Sigmoid colon (tissue), 7 donors: Measurements from ENCODE around the gene KCP. TPM values are rescaled to one million over a fixed set of nuclear protein-coding genes. Genes with fewer than 3 reads are reported as not detected.

Experiments used
- DNase-seq: peaks from one replicate; pipeline ENCODE4 v3.0.0-alpha.2; 2019
- H3K27ac ChIP-seq, 4 donors: fragments of 200-600 bp; sonication (generic); one replicate each; pipeline ENCODE4 v1.5.1; 2016 to 2019; ENCODE audit warnings: mild to moderate bottlenecking in 1 of 4
- H3K27me3 ChIP-seq, 3 donors: fragments of 200-600 bp; sonication (generic); one replicate each; pipeline ENCODE4 v1.5.1; 2019; ENCODE audit warnings: mild to moderate bottlenecking in 1 of 3
- H3K36me3 ChIP-seq, 4 donors: fragments of 200-600 bp; sonication (generic); one replicate each; pipeline ENCODE4 v1.5.1; 2016 to 2019
- H3K4me1 ChIP-seq, 4 donors: fragments of 200-600 bp; sonication (generic); one replicate each; pipeline ENCODE4 v1.5.1; 2017 to 2019
- H3K4me3 ChIP-seq, 4 donors: fragments of 200-600 bp; sonication (generic); one replicate each; pipeline ENCODE4 v1.5.1; 2017 to 2019; ENCODE audit warnings: mild to moderate bottlenecking in 2 of 4, moderate library complexity in 1 of 4
- H3K9me3 ChIP-seq, 4 donors: fragments of 200-600 bp in 3 of 4; sonication (generic) in 3 of 4; one replicate each; pipeline versions ENCODE4 v1.5.1 to v1.6.1; 2013 to 2019
- CTCF ChIP-seq, 4 experiments: fragments of 450-650 bp in 3 of 4; fragments of 200-600 bp in 1 of 4; IDR thresholded peaks; one replicate each; pipeline ENCODE4 v1.5.1; 2016 to 2019; ENCODE audit warnings: antibody characterized with exemption in 4 of 4, mild to moderate bottlenecking in 3 of 4, moderate library complexity in 2 of 4
- EP300 ChIP-seq, 4 donors: sonication (generic); formaldehyde crosslinking; IDR thresholded peaks; one replicate each; pipeline ENCODE4 v1.6.1; 2017; ENCODE audit warnings: antibody characterized with exemption in 4 of 4
- POLR2A ChIP-seq, 2 donors: fragments of 450-650 bp; IDR thresholded peaks; one replicate each; pipeline ENCODE4 v1.6.1; 2016; ENCODE audit warnings: antibody characterized with exemption in 2 of 2, mild to moderate bottlenecking in 2 of 2, moderate library complexity in 2 of 2
- POLR2AphosphoS5 ChIP-seq, 4 donors: sonication (generic); formaldehyde crosslinking; IDR thresholded peaks; one replicate each; pipeline ENCODE4 v1.6.1; 2017; ENCODE audit warnings: antibody characterized with exemption in 4 of 4
- WGBS, 2 donors: extraction: QIAGEN DNeasy Blood & Tissue Kit; methylation state at CpG; one replicate each; pipeline ENCODE4 v1.1.7; 2013; 5-methylcytosine and 5-hydroxymethylcytosine counted together
- intact Hi-C: fragments of 100-400 bp; cut with DNase I; formaldehyde crosslinking; loops from one replicate; pipeline ENCODE4 v1.15.1; 2023
- polyA plus RNA-seq, 3 donors: library from polyadenylated mRNA; stranded (reverse); fragments of 200-250 nt; gene quantifications; one replicate each; pipeline ENCODE4 v1.2.3, GENCODE V29; 2013
- total RNA-seq, 4 donors: library from RNA; depleted of rRNA; stranded (reverse); fragments of >200 nt; gene quantifications; one replicate each; pipeline ENCODE4 v1.1.0, GENCODE V29; 2016
- donor health status: healthy with polysubstance abuse.
- donor health status: Bipolar disorder and iron deficiency.
- donor health status: healthy.

The KCP gene
- total and polyA plus RNA-seq, 7 donors: 0.14 to 0.42 (median 0.32) TPM; not detected in 3

DNA sequence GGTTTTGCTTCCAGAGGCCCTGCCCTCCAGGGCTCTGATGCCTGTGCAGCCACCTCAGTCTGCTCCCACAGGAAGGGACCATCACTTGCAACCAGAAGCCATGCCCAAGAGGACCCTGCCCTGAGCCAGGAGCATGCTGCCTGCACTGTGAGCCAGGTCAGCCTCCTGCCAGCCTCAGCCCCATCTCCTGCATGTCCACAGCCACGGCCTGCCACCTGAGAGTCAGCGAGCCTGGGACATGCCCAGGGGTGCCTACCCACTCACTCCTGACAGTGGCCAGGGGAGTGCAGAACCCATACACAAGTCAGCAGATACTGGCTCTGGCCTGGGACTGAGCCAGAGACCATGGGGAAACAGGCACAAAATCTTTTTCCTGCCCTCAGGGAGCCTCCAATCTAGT, 6.6 kb upstream of the KCP start:
- no peaks in the 10 kb centered on the region for H3K36me3 ChIP-seq
- peak; percentile 43 for DNase-seq
- H3K27me3 ChIP-seq: peaks cover 8 to 55% (median 43%) of the 10 kb centered on the region in 3 donors
- TF ChIP-seq POLR2AphosphoS5 (IDR thresholded peaks at IDR 0.05) (no peak), CTCF (IDR thresholded peaks at IDR 0.05) (no peak), EP300 (IDR thresholded peaks at IDR 0.05) (no peak), POLR2A (IDR thresholded peaks at IDR 0.05) (no peak)
- H3K9me3 ChIP-seq: no peaks in the 10 kb centered on the region
- 92 to 94% methylated on average over 2 of the region's 2 CpGs for WGBS, 2 donors
- peaks cover 0 to 16% (median 14%) of the 10 kb centered on the region in 4 donors for H3K4me1 ChIP-seq
- no peak overlapping the region for H3K4me3 ChIP-seq
- H3K27ac ChIP-seq: no peak overlapping the region
- intact Hi-C loops: no loop called here

- H3K4me1 ChIP-seq: peaks cover 0 to 16% (median 14%) of the 10 kb centered on the region in 4 donors
- no peak for TF ChIP-seq POLR2AphosphoS5 (IDR thresholded peaks at IDR 0.05)
- no peak for TF ChIP-seq POLR2A (IDR thresholded peaks at IDR 0.05)
- no peak for TF ChIP-seq EP300 (IDR thresholded peaks at IDR 0.05)
- TF ChIP-seq CTCF (IDR thresholded peaks at IDR 0.05): no peak
- no peaks in the 10 kb centered on the region for H3K9me3 ChIP-seq
- peak; percentile 7 for DNase-seq
- no peak overlapping the region for H3K4me3 ChIP-seq
- H3K36me3 ChIP-seq: no peaks in the 10 kb centered on the region
- H3K27ac ChIP-seq: no peak overlapping the region
- intact Hi-C loops: no loop called here
- peaks cover 8 to 56% (median 43%) of the 10 kb centered on the region in 3 donors for H3K27me3 ChIP-seq
- WGBS, 2 donors: 91 to 95% methylated on average over 7 of the region's 7 CpGs
These were observed 6.1 kb upstream of the KCP start for GRCh38 chr7:128916643-128916915.

GRCh38 chr7:128915841-128916642, 5.5 kb upstream of the KCP start:
- DNase-seq: peak; percentile 52
- H3K27ac ChIP-seq: no peak overlapping the region
- 35 to 54% methylated on average over 69 of the region's 69 CpGs for WGBS, 2 donors
- intact Hi-C loops: no loop called here
- TF ChIP-seq CTCF (IDR thresholded peaks at IDR 0.05) (no peak), POLR2AphosphoS5 (IDR thresholded peaks at IDR 0.05) (no peak), EP300 (IDR thresholded peaks at IDR 0.05) (no peak), POLR2A (IDR thresholded peaks at IDR 0.05) (no peak)
- H3K27me3 ChIP-seq: peaks cover 8 to 62% (median 43%) of the 10 kb centered on the region in 3 donors
- H3K36me3 ChIP-seq: no peaks in the 10 kb centered on the region
- H3K4me1 ChIP-seq: peaks cover 0 to 16% (median 14%) of the 10 kb centered on the region in 4 donors
- no peaks in the 10 kb centered on the region for H3K9me3 ChIP-seq
- H3K4me3 ChIP-seq: peak overlapping the region in 3 of 4 donors; percentile 17 to 36 (median 30)

DNA sequence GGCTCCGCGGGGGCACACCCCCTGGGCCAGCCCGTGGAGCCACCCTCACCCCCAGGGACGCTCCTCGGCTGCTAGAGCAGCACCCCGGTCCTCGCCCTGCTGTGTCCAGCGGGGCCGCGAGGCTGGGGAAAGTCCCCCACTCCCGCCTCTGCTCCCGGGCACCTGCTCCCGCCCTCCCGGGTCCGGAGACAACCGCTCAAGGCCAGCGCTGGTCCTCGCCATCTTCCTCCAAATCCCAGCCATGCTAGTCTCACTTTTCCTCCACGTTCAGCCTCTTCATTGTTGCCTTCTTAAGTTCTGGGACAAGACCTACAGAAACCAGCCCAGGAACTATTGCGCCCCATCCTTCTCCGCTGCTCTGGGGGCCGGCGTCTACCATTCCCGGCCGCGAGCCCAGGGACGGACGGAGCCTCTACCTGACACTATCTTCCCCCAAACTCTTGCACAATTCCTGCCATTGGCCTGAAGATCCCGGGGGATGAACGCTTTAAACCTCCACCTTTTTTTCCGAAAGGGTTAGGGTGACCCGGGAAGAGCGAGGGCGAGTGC, 4.8 kb upstream of the KCP start:
- no peaks in the 10 kb centered on the region for H3K36me3 ChIP-seq
- TF ChIP-seq POLR2AphosphoS5 (IDR thresholded peaks at IDR 0.05) (no peak), EP300 (IDR thresholded peaks at IDR 0.05) (no peak), POLR2A (IDR thresholded peaks at IDR 0.05) (no peak), CTCF (IDR thresholded peaks at IDR 0.05) (no peak)
- no peak overlapping the region for H3K27ac ChIP-seq
- intact Hi-C loops: no loop called here
- peak; percentile 47 for DNase-seq
- peak overlapping the region in 3 of 4 donors; percentile 17 to 36 (median 30) for H3K4me3 ChIP-seq
- WGBS, 2 donors: 4 to 10% methylated on average over 33 to 34 of the region's 34 CpGs
- peaks cover 0 to 19% (median 17%) of the 10 kb centered on the region in 4 donors for H3K4me1 ChIP-seq
- H3K9me3 ChIP-seq: no peaks in the 10 kb centered on the region
- peaks cover 13 to 65% (median 49%) of the 10 kb centered on the region in 3 donors for H3K27me3 ChIP-seq
